ENCODE data around the gene LOC101059915.
"Not testable (repeated sequence)": the region's sequence is repeated elsewhere in the genome, so short reads cannot be mapped to it uniquely, and the experiment has no call there.

The LOC101059915 gene

GRCh38 chrX:71697466-71698298, 30.3 kb downstream of the LOC101059915 start:
- H3K4me2 ChIP-seq (ENCODE audit: insufficient read depth, insufficient read length, low read length); H3K4ac ChIP-seq (ENCODE audit: low read depth, low read length); H4K91ac ChIP-seq (ENCODE audit: insufficient read length, low read depth, low read length); H3K23me2 ChIP-seq (ENCODE audit: insufficient read length, low read depth, low read length, poor library complexity, severe bottlenecking); H3K79me2 ChIP-seq (ENCODE audit: insufficient read depth, low read length); H3K27me3 Mint-ChIP-seq (ENCODE audit: low read depth); H3K9me3 Mint-ChIP-seq; DNase-seq; H4K20me1 ChIP-seq (ENCODE audit: control insufficient read depth, insufficient read depth, insufficient read length); H3K27ac Mint-ChIP-seq; H4K8ac ChIP-seq (replicated peaks; ENCODE audit: insufficient read length, low read depth, low read length); H3K56ac ChIP-seq (ENCODE audit: insufficient read length, low read depth, low read length); H3K9me3 ChIP-seq (ENCODE audit: control insufficient read depth, low read depth, low read length); H3K79me1 ChIP-seq (ENCODE audit: insufficient read depth, low read depth, low read length, poor library complexity, severe bottlenecking); H2BK120ac ChIP-seq (ENCODE audit: low read depth, low read length, poor library complexity, severe bottlenecking); H2BK5ac ChIP-seq (ENCODE audit: insufficient read length, low read length); H3K14ac ChIP-seq (ENCODE audit: insufficient read depth, low read length); H3K23ac ChIP-seq (ENCODE audit: insufficient read length, low read depth, low read length); H3K4me1 ChIP-seq (ENCODE audit: insufficient read depth, low read length); H4K5ac ChIP-seq (ENCODE audit: insufficient read length, low read depth, low read length); H3K9ac ChIP-seq (ENCODE audit: extremely low read depth, insufficient read length, low read length); H2BK15ac ChIP-seq (ENCODE audit: low read depth, low read length); H3T11ph ChIP-seq (ENCODE audit: low read length); H2BK12ac ChIP-seq (ENCODE audit: insufficient read length, low read depth, low read length); H3K36me3 Mint-ChIP-seq (ENCODE audit: insufficient read depth in 1 of 3, low read depth in 3 of 3); H3K18ac ChIP-seq (ENCODE audit: insufficient read length, low read depth, low read length); H2AK5ac ChIP-seq (ENCODE audit: insufficient read length, low read length); H2AFZ ChIP-seq (ENCODE audit: low read length); H3K4me3 Mint-ChIP-seq; H3K4me1 Mint-ChIP-seq; H3K27me3 ChIP-seq (ENCODE audit: insufficient read depth, low read length); H3K27ac ChIP-seq (ENCODE audit: insufficient read length, low read depth, low read length); H2BK20ac ChIP-seq (ENCODE audit: low read depth, low read length, poor library complexity, severe bottlenecking): not testable (repeated sequence)
- WGBS (ENCODE audit: extremely low coverage, insufficient read length, low lambda C conversion rate): no CpG with 5 or more reads among the region's 17 CpGs

- H3K4me1 ChIP-seq (ENCODE audit: insufficient read depth, low read length); H2AFZ ChIP-seq (ENCODE audit: low read length); H4K91ac ChIP-seq (ENCODE audit: insufficient read length, low read depth, low read length); H2AK5ac ChIP-seq (ENCODE audit: insufficient read length, low read length); H3K27ac Mint-ChIP-seq; H3K79me1 ChIP-seq (ENCODE audit: insufficient read depth, low read depth, low read length, poor library complexity, severe bottlenecking); H3K4me1 Mint-ChIP-seq; H3K23me2 ChIP-seq (ENCODE audit: insufficient read length, low read depth, low read length, poor library complexity, severe bottlenecking); H2BK20ac ChIP-seq (ENCODE audit: low read depth, low read length, poor library complexity, severe bottlenecking); H3K36me3 Mint-ChIP-seq (ENCODE audit: insufficient read depth in 1 of 3, low read depth in 3 of 3); H4K8ac ChIP-seq (replicated peaks; ENCODE audit: insufficient read length, low read depth, low read length); H3K27me3 Mint-ChIP-seq (ENCODE audit: low read depth); H3K4me2 ChIP-seq (ENCODE audit: insufficient read depth, insufficient read length, low read length); H2BK120ac ChIP-seq (ENCODE audit: low read depth, low read length, poor library complexity, severe bottlenecking); H2BK5ac ChIP-seq (ENCODE audit: insufficient read length, low read length); H3K9ac ChIP-seq (ENCODE audit: extremely low read depth, insufficient read length, low read length); H3K14ac ChIP-seq (ENCODE audit: insufficient read depth, low read length); H3T11ph ChIP-seq (ENCODE audit: low read length); H4K20me1 ChIP-seq (ENCODE audit: control insufficient read depth, insufficient read depth, insufficient read length); H3K56ac ChIP-seq (ENCODE audit: insufficient read length, low read depth, low read length); H2BK15ac ChIP-seq (ENCODE audit: low read depth, low read length); DNase-seq; H3K79me2 ChIP-seq (ENCODE audit: insufficient read depth, low read length); H3K18ac ChIP-seq (ENCODE audit: insufficient read length, low read depth, low read length); H3K27ac ChIP-seq (ENCODE audit: insufficient read length, low read depth, low read length); H3K27me3 ChIP-seq (ENCODE audit: insufficient read depth, low read length); H3K9me3 ChIP-seq (ENCODE audit: control insufficient read depth, low read depth, low read length); H3K9me3 Mint-ChIP-seq; H3K23ac ChIP-seq (ENCODE audit: insufficient read length, low read depth, low read length); H2BK12ac ChIP-seq (ENCODE audit: insufficient read length, low read depth, low read length); H3K4me3 Mint-ChIP-seq; H4K5ac ChIP-seq (ENCODE audit: insufficient read length, low read depth, low read length); H3K4ac ChIP-seq (ENCODE audit: low read depth, low read length): not testable (repeated sequence)
- no CpG with 5 or more reads among the region's 12 CpGs for WGBS (ENCODE audit: extremely low coverage, insufficient read length, low lambda C conversion rate)
These were observed 31.1 kb downstream of the LOC101059915 start for GRCh38 chrX:71698299-71699022.
